T-helper 22 cell (primary cell): ENCODE data around the gene HM13.
"Not testable (repeated sequence)": the region's sequence is repeated elsewhere in the genome, so short reads cannot be mapped to it uniquely, and the experiment has no call there.

Source experiments
- DNase-seq: peaks from one replicate; pipeline ENCODE4 v3.0.0-alpha.2; 2020; ENCODE audit warnings: low read depth

HM13 gene

GRCh38 chr20:31612271-31612640, 98.0 kb downstream of the HM13 start:
- not testable (repeated sequence) for DNase-seq

- no peak for DNase-seq
These were observed 101.2 kb downstream of the HM13 start for GRCh38 chr20:31615416-31615815.

GRCh38 chr20:31617432-31618104, 103.3 kb downstream of the HM13 start:
- DNase-seq: no peak
